Measurements from ENCODE around the gene YBX2.

YBX2 gene

DNA sequence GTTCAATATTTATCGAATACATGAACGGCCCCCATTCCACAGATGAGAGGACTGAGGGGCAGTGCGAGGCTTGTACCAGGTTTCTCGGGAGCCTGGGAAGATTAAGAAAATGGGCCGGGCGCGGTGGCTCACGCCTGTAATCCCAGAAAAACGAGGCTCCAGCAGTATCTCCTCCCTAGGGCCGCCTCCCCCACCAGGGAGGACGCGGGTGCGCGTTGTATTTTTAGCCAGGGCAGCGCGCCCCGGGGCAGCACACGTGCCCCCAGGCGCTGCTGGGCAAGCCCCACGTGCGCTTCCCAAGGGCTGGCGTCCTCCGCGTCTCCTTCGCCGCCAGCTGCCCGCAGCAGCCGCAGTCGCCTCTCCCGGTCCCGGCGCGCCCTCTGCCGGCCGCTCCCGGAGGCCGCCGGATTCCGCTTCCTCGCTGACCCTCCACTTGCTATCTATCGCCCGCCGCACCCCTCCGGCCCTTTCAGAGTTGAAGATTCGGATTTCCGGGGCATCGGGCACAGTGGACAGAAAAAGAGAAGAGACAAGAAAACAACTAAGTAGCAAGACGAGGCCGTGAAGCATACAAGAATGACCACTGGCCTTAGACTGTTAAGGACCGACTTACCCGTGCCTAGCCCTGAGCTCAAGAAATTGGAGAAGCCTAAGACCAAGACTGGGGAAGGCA is 1.9 kb upstream of the YBX2 start:
- DNase-seq (ENCODE audit: low read depth), result peak; percentile 82

DNA sequence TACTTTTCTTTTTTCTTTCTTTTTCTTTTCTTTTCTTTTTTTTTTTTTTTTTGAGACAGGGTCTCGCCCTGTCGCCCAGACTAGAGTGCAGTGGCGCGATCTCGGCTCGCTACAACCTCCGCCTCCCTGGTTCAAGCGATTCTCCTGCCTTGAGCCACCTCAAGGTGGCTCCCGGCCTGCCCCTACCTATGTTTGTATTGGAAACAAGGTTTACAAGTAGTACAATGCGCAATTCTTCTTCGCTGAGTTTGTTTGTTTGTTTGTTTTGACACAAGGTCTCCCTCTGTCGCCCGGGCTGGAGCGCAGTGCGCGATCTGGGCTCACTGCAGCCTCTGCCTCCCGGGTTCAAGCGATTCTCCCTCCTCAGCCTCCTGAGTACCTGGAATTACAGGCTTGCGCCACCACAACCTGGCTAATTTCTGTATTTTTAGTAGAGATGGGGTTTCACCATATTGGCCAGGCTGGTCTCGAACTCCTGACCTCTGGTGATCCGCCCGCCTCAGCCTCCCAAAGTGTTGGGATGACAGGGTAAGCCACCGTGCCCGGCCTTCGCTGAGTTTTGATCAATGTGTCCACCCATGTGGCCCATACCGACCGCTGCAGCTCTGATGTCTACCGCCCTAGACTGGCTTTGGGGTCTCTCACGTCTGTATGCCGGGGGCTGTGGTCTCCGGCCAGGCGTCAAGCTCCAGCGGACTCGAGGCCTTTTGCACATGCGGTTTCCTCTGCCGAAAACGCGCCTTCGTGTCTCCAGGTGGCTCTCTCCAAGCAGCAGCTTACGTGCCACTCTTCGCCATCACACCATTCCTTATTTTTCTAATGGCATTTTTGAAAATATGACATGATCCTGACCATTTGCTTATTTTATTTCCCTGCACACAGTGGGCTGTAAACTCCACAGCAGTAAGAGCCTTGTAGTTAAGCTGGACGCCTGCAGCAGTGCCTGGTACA is 1.1 kb upstream of the YBX2 start:
- DNase-seq (ENCODE audit: low read depth), result no peak

DNA sequence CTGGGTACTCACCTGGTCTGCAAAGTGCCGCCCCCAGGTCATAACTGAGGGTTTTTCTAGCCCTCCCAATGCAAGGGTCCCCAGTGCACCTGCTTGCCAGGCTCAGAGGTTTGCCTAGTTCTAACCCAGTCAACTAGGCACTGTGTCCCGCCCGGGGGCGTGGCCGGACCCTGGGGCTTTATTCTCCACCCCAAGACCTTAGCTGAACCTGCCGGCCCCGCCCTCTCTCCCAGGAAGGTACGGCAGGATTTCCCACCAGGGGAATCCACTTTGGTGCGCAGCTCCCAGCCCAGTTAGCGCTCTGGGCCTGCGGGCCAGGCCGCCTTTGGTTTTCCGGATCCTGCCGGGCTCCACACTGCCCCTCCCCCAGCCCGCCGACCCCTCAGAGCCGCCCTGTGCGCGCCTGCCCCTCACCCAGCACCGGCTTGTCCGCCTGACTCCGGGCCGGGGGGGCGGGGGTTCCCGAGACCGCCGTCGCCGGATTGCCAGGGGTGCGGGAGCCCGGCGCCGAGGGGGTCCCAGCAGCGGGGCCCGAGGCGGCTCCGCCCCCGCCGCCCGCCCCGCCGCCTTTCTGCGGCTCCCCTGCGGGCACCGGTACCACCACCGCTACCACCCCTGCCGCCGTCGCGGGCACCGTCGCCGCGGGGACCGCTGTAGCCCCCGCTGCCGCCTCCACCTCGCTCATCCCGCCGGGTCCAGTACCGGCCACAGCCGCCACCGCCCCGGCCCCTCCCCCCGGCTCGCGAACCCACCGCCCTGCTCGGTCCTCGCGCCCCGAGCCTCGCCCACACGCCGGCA is 424 bp downstream of the YBX2 start:
- DNase-seq (ENCODE audit: low read depth), result no peak

DNA sequence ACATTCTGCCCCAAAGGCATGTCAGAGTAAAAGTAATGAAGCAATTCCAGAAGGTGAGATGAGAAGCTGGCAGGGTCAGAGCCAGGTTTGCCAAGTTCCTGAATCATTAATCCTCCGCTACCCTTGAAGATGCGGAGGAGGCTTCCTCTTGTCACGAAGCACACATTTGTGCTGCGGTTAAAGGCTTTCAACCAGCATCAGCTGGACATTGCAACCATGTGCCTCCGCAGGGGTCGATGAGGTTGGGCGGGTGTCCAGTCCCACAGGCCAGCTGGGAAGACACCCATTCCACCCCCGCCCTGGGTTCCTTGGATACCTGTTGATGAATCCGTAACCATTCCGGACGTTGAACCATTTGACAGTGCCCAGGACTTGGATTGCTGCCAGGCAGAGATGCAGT is 1.3 kb downstream of the YBX2 start:
- no peak for DNase-seq (ENCODE audit: low read depth)

DNA sequence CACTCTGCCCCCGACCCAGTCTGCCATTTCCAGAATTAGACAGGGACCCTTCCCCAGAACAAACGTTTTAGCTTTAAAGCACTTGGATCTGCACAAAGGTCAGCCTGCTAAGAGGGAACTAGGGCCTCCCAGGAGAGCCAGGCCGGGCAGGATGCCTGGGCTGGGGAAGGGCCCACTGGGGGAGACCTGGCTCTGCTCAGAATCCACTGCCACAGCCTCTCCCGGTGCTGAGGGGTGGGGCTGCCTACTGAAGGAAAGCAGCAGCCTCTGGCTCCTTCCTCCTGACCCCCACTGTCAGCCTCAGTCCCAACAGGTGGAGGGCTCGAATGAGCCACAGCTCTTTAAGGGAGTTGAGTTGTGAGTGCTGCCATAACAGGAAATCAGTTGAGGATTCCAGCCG is 1.7 kb downstream of the YBX2 start:
- DNase-seq (ENCODE audit: low read depth), result no peak

DNA sequence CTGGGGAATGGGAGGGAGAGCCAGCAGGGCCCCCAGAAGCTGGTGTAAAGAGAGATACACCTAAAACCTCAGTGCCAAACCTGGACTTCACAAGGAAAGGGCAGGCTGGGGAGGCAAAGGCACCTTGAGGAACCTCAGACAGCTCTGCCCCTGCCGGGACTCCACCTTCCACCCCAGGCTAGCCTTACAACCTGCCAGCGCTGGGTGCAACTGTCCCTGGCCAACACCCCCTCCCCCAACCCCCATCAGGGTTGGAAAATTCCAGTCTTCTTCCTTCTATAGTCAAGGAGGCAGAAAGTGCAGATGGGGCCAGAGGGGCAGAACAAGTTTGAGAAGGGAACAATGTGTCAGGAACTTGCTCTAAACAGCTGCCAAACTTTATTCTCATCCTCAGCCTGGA is 2.2 kb downstream of the YBX2 start:
- DNase-seq (ENCODE audit: low read depth), result no peak

DNA sequence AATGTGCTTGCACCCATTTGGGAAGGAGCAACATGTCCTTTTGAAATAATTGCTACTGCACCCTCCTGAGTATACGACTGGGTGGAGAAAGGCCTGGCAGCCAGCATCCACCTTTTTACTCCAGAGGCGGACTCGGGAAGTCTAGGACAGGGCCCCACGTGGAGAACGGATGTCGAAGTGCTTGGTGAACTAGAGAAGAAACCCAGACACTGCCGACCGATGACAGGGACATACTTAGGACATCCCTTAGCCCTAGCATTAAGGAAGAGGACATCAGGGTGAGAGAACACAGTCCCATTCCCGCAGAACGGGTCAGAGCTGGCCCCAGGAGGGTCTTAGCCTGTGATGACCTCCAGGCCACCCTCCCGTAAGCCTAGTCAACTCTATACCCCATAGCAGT is 3.8 kb downstream of the YBX2 start:
- no peak for DNase-seq (ENCODE audit: low read depth)

DNA sequence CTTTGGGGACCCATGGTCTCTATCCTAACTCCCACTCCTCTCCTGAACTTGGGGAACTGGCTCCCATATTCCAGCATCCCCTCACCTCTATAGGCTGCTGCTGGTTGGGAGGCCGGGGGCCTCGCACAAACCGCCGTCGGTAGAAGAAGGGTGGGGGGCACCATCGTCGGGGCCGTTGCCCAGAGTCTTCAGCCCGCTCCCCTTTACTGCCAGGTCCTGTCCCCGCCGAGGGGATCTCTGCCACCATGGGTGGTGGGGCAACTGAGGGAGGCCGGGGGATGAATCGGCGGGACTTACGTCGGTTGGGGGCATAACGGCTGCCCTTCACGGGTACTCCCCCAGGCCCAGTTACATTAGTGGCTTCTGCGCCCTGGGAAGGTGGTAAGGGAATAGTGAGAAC is 4.3 kb downstream of the YBX2 start:
- no peak for DNase-seq (ENCODE audit: low read depth)

DNA sequence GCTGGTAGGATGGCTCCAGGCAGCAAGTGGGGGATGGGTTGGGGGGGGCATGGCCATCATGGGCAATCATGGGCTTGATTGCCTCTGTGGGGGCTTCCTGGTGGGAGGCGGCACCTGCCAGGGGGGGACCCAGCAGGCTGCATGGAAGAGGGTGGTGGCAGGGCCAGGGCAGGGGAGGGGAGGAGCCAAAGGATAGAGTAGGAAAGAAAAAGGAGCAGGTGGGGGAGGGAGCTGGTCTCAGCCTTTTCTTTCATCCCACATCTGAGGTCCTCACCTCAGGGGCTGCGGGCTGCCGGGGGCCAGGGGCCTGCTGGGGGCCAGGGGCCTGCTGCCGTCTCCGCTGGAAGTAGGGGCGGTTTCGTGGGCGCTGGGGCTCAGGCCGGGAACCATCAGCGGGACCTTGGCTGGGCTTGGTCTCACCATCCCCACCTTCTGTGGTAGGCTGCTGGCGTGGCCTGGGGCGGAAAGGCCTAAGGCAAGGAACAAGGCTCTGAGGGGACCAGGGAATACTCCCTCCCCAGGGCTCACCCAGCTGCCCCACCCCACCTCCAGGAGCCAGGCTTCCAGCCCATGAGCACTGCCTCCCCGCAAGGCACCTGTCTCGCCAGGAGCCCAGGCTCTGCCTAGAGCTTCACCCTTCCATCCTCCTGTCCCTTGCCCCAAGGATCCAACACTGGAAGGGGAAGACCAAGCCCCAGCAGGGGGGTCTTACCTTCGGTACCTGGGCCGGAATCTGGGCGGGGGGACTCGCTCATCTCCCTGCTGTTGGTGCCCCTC is 5.0 kb downstream of the YBX2 start:
- no peak for DNase-seq (ENCODE audit: low read depth)

DNA sequence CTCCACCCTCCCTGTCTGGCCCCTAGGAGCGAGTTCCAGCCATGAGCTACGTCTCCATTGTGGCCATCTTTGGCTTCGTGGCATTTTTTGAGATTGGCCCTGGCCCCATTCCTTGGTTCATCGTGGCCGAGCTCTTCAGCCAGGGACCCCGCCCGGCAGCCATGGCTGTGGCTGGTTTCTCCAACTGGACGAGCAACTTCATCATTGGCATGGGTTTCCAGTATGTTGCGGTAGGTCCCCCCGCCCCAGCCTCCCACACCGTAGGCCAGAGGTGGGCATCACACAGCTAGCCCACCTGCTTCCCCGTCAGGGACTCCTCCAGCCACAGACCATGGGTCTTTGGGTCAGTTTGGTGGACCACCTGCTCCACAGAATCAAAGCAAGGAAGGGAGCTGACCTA is 8.8 kb downstream of the YBX2 start:
- DNase-seq (ENCODE audit: low read depth), result no peak

DNA sequence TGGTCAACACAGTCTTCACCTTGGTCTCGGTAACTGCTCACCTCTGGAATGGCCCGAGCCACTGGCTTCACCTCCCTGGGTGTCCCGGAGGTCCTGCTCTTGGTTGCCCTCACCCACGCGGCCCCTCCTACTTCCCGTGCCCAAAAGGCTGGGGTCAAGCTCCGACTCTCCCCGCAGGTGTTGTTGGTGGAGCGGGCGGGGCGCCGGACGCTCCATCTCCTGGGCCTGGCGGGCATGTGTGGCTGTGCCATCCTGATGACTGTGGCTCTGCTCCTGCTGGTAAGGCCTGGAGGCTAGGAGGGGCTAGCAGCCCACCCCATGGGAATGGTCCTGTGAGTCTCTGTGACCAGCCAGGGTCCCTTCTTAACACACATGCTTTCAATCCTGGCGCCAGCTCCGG is 9.5 kb downstream of the YBX2 start:
- no peak for DNase-seq (ENCODE audit: low read depth)

DNA sequence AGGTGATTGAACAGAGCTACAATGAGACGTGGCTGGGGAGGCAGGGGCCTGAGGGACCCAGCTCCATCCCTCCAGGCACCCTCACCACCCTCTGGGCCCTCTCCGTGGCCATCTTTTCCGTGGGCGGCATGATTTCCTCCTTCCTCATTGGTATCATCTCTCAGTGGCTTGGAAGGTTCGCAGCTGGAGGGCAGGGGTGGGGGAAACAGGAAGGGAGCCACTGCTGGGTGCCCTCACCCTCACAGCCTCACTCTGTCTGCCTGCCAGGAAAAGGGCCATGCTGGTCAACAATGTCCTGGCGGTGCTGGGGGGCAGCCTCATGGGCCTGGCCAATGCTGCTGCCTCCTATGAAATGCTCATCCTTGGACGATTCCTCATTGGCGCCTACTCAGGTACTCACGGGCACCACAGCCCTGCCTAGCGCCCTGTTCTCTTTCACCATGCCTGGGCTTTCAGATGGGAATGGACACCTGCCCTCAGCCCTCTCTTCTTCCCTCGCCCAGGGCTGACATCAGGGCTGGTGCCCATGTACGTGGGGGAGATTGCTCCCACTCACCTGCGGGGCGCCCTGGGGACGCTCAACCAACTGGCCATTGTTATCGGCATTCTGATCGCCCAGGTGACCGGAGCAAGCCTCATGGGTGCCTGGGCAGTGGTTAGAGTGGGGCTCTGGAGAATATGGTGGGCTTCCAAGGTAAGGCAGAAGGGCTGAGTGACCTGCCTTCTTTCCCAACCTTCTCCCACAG is 10.8 kb downstream of the YBX2 start:
- DNase-seq (ENCODE audit: low read depth), result no peak

DNA sequence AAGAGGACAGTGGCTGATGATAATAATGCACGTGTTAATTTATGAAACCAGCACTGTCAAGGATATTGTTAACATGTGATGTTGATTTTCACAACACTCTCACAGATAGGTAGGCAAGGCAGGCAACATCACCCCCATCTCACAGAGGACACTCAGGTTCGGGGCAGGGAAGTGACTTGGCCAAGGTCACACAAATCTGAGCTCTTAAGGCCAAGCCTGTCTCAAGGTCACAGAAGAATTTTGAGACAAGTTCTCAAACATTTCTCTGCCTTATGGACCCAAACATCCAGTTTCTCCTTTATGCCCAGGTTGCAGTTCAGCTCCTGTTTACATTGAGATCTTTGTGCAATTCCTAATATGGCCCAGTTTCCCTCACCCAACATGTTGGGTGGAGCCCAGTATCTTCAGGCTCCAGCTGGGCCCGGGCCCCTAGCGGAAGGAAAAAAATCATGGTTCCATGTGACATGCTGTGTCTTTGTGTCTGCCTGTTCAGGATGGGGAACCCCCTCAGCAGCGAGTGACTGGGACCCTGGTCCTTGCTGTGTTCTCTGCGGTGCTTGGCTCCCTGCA is 11.6 kb downstream of the YBX2 start:
- DNase-seq (ENCODE audit: low read depth), result no peak

DNA sequence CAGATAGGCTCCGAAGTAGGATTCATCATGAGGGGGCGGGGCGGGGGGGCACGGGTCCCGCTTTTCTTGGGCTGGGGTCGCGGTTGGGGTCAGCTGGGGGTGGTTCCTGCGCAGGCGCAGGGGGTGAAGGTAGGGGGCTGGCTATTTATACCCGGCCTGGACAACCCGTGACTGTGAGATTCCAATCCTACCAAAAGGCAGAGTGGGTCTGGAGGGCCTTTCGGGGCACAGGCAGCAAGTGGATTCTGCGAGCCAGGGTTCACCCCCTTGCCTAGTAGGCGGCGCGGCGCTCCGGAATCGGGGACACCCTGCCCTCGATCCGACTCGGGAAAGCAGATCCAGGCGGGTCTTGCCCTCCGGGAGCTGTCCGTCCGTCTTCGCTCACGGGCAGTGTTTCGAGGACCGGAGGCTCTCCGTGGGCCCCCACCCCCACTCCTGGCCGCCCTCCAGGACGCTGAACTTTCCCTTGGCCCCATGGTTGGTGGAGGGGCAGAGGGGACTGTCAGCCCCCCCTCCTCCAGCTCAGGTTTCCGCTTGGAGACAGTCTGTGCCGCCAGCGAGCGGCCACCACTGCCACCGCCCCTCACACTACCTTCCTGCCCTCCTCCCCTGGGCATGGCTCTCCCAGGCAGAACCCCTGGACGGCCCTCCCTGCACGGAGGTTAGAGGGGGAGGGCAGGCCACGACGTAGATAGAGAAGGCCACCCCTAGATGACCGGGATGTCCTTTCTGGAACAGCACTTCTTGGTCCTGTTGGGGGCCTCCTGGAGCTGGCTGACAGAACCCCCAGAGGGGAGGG is 12.3 kb downstream of the YBX2 start:
- no peak for DNase-seq (ENCODE audit: low read depth)

DNA sequence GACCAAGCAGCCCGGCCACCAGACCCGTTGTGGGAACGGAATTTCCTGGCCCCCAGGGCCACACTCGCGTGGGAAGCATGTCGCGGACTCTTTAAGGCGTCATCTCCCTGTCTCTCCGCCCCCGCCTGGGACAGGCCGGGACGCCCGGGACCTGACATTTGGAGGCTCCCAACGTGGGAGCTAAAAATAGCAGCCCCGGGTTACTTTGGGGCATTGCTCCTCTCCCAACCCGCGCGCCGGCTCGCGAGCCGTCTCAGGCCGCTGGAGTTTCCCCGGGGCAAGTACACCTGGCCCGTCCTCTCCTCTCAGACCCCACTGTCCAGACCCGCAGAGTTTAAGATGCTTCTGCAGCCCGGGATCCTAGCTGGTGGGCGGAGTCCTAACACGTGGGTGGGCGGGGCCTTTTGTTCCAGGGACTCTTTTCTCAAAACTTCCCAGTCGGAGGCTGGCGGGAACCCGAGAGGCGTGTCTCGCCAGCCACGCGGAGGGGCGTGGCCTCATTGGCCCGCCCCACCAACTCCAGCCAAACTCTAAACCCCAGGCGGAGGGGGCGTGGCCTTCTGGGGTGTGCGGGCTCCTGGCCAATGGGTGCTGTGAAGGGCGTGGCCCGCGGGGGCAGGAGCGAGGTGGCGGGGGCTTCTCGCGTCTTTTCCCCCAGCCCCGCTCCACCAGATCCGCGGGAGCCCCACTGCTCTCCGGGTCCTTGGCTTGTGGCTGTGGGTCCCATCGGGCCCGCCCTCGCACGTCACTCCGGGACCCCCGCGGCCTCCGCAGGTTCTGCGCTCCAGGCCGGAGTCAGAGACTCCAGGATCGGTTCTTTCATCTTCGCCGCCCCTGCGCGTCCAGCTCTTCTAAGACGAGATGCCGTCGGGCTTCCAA is 13.1 kb downstream of the YBX2 start, which contains the start of gene SLC2A4:
SLC2A4 (plus strand) TSS at position 645 of the 879 bp plus-strand sequence; CDS start at position 862, 217 bp downstream.
- peak; percentile 83 for DNase-seq (ENCODE audit: low read depth)

DNA sequence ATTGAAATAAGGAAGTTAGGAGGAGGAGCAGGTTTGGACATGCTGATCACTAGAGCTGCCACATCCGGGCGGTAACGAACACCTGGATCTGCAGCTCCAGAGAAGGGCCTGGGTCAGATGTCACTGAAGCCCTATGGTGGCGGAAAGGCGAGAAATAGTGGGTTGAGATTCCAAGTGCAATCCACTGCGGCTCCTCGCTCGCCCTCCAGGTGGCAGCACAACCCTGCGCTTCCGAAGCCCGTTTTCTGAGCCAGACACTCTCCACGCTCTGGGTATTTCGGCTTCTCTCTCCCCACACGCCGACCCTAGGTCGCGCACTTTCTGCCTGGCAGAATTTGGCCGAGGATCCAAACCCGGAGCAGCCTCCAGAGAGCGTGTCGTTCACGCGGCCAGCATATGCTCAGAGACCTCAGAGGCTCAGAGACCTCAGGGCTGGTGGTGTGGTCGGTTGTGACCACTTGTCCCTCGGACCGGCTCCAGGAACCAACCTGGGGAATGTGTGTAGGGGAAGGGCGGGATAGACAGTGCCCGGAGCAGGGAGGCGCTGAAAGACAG is 13.8 kb downstream of the YBX2 start:
- peak; percentile 70 for DNase-seq (ENCODE audit: low read depth)

DNA sequence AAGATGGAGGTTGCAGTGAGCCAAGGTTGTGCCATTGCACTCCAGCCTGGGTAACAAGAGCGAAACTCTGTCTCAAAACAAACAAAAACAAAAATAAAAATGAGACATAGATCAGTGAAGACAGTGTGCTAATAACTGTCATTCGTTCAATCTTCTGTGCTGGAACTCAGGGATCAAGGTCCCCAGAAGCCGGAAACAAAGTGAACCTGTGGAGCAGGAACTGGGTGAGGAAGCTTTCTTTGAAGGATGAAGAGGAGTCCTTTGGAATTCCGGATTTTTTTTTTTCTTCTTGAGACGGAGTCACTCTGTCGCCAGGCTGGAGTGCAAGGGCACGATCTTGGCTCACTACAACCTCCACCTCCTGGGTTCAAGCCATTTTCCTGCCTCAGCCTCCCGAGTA is 15.0 kb downstream of the YBX2 start:
- DNase-seq (ENCODE audit: low read depth), result no peak

DNA sequence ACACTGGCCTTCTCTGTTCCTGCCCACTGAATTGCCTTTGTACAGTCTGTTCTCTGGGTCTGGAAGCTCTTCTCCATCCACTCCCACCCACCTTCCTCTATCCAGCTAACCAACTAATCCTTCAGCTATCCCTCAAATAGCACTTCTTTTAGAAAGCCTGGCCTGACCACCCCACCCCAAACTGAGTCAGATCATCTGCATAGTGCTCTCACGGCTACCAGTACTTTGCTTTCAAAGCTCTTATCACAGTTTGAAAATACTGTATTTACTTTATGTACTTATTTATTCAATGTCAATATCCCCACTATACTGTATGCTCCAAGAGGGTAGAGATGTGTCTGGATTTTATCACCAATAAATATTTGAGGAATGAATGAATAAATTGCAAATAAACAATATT is 27.7 kb downstream of the YBX2 start:
- no peak for DNase-seq (ENCODE audit: low read depth)

DNA sequence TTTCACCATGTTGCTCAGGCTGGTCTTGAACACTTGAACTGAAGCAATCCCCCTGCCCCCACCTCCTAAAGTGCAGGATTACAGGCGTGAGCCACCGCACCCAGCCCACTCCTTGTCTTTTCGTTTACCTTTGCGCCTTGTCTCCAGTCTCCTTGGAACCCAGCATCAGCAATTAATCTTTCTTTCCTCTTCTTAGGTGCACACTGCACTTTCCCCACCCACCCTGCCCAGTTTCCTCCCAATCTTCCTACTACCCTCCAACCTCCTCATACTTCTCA is 30.7 kb downstream of the YBX2 start:
- no peak for DNase-seq (ENCODE audit: low read depth)
